GM18873 (cell line): ENCODE measurements around the gene BTRC.

Source experiments
- ATAC-seq: cut with Tn5 transposase; IDR thresholded peaks from one replicate; pipeline ENCODE4 v1.9.1; 2021; ENCODE audit warnings: mild to moderate bottlenecking, moderate library complexity, moderate number of reproducible peaks; ENCODE audit not compliant: unreplicated experiment, low FRiP score

The BTRC gene

DNA sequence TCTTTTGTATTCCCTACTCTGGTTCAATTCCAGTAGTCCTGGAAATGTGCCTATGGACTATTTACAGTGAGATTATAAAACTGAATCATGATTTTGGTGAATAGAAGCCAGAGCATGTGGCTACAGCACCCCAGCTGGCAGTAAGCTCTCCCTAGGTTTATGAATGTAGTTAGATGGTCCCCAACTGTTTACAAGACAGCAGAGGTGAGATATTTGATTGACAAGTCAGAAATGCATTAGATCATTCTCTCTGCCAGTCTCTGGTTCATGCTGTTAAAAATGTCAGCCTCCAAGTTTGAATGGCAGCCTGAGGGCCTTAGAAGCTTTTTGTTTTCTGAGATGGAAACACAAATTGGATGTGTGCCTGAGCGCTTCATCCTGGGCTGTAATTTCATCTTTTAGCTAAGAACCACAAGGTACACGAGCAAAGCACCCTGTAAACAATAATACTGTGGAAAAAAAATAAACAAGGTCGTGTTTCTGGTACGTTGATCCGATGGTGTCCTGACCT, 85.0 kb downstream of the BTRC start:
- ATAC-seq, result no peak

DNA sequence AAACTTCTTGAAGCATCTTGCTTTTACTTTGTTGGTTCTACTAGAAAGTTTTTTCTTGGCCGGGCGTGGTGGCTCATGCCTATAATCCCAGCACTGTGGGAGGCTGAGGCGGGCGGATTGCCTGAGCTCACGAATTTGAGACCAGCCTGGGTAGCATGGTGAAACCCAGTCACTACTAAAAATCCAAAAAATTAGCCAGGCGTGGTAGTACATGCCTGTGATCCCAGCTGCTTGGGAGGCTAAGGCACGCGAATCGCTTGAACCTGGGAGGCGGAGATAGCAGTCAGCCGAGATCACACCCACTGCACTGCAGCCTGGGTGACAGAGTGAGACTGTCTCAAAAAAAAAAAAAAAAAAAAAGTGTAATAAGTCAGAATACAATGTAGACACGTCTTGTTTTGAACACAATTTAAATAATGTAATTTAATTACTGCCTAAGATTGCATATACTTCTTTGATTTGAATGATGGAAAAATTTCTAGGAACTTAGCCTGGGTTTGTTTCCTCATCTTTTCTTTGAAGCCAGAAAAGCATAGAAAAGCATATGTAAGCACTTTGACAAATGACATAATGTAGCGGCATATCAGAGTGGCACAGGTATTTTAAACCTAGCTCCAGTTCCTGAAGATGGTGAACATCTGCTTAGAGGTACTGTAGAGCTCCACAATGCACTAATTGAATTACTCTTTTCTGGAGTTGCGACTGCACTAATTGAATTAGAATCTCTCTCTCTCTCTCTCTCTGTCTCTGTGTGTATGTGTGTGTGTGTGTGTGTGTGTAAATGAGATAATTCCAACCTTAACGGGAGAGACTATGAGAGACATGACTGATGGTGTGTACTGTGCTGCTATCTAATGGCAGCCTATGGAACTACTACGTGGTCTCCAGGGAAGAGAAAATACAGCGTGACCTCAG, 87.8 kb downstream of the BTRC start:
- ATAC-seq, result no peak

DNA sequence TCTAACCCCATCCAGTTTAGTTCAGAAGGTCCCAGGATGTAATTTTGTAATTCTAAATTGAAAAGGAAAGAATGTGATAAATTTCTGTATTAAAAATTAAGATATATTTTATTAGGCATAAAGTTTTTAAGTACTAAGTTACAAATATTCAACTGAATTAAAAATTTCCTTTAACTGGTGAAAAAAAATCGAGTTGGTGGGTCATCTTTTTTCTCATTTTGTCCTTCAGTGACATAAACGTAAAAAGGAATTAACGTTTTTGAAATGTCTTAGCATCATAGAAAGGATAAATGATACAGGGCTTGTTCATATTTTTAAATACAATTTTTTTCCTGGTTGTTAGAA, 88.5 kb downstream of the BTRC start:
- no peak for ATAC-seq

DNA sequence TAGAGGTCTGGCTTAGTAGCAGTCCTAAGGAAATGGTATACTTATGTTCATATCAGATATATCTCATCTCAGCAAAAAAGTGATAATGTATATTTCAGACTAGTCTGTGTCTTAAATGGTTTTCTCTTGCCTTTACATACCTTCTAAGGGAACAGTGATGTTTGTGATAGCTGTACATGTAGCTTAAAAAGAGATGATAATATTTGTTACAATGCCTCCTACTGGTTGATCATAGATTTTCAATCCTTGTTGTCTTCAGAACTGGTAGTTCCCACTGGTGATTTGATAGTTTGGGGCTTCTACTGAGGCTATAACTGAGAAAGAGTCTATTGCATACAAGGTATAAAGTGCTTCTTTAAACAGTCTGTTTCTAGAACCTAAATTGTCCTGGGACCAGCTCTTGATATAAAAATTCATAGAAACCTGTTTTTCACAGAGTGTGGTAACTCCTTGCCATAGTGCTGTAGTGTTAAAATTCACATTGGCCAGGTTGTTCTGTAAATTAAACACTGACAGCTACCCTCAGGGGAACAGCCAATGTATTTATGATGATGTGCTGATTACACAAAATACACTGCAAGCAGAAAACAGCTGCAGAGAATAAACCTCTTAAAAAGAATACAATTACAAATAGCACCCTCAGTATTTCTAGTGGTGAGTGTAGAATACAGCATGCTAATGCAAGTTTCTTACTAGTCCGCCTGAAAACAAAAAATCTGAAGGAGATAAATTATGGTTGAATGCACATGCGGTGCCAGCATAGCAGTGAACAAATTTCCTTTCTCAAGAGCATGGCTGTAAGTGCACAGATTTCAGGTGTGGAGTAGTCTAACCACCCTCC, 90.3 kb downstream of the BTRC start:
- no peak for ATAC-seq

DNA sequence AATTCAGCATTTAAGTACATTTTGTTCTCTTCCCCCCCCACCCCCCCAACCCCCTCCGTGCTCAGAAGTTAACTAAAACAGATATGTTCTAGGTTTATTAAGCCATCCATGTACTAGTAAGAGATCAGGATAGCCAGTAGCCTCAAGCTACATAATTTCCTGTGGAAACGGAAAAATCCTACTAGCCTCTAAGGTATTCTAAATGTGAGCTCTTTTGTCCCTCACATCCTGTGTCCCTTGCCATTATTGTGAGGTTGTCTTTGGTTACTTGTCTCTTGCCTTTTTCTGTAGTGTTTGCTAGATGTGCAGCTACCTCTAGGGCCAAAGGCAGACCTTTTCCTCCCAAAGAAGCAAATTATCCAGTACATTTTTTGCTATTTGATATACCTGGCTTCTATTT, 92.1 kb downstream of the BTRC start:
- no peak for ATAC-seq

DNA sequence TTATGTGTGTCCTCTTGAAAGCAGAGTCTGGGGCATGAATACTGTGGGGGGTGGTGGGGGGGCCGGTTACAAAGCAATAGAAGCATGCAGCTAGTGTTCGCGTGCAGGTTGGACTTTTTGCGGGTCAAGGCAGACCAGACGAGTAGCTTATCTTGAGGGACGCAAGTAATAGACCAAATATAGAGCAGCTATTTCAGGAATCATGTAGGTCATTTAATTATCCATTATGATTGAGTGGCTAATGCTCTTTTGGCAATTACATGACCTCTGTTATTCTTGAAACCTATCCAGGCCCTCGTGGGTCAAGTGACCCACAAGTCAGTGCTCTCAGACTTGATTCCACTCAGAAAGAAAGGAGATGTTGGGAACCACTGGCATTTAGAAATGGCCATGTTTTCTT, 93.0 kb downstream of the BTRC start:
- ATAC-seq, result no peak

DNA sequence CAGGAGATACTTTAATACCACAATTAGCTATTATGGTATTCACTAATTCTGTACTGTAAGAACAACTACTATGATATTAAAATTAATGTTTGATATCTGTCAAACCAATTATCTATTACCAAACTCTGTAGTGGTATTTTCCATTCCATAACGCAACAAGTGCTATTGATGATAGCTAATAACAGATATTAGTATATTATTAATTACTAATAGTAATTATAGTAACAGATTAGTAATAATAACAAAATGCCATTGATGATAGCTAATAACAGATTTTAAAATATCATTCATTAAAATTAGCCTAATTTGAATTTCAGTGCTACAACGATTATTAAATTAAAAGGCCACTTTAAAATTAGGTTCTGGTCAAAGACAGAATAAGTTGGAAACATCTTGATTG, 93.5 kb downstream of the BTRC start:
- ATAC-seq, result no peak

DNA sequence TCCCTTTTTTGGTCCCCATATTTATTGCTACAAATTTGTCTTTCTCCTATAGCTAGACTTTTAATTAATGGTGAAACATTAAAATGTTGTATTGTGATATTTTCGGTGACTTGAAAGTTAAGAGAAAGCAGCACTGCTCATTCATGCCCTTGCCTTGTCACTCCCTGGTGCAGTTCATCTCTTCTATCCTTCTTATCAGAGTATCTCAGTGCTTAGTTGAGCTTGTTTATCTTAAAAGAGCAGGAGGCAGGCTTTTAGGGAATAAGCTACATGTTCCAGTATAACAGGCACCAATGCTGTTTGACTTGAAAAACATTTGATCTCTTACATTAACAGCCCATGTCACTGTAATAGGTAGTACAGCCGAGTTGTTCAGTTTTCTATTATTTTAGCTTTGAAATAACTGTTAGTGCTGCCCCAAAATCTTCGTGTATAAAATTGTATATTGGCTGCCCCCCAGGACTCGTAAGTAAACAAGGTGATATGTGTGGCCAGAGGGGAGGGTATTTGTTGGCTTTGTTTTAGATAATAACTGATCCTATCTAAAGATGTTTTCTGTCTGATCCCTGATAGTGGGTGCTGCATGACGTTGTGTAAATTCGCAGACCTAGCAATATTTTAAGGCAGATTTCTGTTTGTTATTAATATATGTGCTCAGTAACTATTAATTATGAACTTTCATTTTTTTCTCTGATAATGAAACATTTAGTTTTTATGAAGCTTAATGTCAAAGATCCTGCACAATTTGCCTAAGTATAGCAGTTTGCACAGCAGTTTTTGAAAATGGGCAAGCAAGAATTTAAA, 96.5 kb downstream of the BTRC start:
- ATAC-seq, result no peak

DNA sequence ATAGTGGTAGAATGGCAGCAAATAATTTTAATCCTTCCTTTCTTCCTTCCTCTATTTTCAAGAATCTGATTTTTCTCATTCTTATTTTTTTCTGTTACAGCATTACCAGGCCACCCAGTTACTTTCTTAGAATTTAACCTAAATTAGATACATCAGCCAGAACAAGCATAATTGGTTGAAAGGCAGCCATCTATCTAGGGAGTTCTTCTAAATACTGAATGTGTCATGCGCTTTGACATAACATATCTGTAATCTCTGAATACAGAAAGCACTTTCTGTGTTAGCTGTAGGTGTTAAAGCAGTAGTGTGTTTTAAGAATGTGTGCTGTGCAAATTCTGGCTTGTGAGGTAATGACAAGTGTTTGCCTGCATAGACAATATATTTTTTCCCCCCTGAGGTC, 97.3 kb downstream of the BTRC start:
- no peak for ATAC-seq

DNA sequence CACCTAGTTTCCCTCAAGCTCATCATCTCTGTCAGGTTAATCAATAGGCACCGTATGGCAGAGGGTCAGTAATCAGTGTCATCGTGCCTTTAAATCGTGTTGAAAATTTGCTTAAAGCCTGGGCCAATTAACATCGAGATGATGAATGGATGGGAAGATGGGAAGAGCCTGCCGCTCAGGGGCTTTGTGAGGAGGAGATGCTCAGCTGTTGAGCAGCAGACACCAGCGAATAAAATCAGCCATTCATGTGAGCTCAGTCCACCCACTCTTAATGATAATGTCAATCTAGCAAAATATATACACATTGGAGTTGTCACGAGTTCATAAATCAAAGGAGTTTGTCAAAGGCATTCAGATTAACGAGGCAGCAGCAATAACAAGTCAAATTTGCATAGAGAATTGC, 97.7 kb downstream of the BTRC start:
- no peak for ATAC-seq

DNA sequence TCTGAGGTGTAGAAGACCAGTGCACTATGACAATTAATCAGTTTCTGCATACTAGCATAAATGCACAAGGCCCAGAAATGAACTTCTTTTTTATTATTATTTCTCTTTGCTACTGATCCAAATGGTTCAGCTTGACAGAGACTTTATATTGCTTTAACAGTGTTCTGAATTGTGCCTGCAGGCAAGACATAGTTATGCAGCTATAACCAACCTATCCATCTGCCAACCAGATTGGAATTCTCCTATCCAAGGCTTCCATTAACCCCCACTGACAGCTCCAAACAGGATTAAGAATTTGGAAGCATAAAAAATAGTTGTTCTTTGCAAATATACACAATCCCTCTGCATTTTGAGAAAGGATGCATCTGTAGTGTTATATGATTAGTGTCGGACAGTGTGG, 98.2 kb downstream of the BTRC start:
- ATAC-seq, result no peak

DNA sequence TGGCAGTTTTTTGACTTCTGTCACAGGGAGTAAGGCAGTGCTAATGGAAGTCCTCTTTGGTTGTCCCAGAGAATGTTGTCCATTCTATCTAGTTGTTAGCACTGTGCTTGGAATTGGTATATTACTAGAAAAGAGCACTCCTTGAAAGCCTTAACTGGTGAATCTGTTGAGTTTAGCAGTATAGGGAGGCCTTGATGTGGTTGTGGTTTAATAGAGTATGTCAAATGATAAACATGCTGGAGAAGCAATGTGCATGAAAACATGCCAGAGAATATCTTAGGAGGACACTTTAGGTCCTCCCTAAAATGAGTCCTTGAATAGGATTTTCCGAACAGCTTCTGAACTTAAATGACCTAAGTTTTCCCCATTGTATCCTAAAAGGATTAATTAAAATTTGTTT, 98.6 kb downstream of the BTRC start:
- ATAC-seq, result no peak

DNA sequence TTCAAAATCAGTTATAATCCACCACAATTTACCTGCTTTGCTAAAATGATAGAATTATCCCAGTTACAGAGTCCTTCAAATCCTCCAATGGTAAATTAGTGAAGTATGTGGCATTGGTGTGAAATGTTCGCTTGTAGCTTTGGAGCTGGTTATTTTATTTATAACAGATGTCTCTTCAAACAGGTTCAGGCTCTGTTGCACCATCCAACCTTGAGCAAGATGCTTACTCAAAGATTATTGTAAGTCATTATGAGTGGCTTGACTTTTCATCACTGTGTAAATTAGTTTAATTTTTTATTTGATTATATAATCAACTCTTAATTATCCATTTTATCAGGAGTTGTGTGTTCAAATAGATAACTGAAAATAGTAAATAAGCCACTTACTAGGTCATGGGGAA, 99.4 kb downstream of the BTRC start:
- ATAC-seq, result no peak

DNA sequence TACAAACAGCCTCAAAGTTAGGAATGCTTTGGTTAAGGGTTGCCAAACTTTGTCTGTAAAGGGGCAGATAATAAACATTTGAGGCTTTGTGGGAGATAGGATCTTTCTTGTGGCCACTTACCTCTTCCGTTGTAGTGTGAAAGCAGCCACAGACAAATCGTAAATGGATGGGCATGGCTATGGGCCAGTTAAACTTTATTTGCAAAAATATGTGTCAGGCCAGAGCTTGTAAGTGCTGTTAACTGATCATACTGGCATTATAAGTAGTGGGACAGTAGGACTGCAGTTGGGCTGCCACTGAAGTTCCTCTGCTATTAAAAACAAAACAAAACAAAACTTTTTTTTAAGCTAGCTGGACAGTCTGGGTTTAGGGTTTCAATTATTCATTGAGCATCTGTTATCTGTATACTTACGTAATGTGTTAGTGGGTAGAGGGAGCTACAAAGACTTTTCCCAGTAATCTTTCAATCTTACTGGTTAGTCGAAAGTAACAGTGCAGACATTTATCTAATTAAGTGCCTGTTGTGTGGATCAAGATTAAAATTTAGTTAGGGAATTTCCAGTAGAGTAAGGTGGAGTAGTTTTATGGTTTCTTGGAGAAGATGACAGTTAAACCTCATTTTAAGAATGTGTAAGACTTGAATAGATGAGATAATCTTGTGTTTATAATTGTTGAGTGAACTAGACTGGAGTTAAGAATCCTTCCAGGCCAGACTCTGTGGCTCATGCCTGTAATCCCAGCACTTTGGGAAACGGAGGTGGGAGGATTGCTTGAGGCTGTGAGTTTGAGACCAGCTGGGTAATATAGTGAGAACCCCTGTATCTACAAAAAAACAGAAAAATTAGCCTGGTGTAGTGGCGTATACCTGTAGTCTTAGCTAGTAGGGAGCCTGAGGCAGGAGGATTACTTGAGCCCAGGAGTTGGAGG, 100.1 kb downstream of the BTRC start:
- no peak for ATAC-seq

DNA sequence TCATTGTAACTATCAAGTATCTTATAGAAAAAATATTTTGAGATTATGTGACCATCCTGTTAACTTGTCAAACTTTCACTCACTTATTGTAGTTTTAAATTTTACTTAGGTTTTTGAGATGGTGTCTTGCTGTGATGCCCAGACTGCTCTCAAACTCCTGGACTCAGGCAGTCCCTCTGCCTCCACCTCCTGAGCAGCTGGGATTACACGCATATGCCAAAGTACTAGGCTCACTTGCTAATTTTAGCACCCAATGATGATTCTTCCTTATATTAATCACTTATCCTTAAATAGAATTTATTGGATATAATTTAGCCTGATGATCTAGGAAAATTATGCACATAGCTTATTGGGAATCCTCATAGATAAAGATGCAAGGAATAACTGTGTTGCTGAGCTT, 104.9 kb downstream of the BTRC start:
- ATAC-seq, result no peak

DNA sequence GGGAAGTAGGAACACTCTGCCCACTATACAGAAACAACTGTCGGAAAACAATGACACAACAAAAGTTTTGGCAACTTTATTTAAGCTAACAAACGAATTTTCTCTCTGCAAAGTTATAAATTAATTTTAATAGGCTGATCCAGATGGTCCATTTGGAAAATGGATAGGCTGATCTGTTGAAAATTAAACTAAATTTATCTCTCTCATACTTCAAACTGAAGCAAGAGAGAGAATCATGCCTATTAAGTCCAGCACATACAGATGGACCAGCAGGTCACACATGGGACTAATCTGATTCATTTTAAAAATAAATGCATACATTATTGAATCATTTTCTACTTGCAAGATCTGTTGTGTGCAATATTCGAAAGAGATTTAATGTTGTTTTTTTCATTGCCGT, 110.1 kb downstream of the BTRC start:
- no peak for ATAC-seq

DNA sequence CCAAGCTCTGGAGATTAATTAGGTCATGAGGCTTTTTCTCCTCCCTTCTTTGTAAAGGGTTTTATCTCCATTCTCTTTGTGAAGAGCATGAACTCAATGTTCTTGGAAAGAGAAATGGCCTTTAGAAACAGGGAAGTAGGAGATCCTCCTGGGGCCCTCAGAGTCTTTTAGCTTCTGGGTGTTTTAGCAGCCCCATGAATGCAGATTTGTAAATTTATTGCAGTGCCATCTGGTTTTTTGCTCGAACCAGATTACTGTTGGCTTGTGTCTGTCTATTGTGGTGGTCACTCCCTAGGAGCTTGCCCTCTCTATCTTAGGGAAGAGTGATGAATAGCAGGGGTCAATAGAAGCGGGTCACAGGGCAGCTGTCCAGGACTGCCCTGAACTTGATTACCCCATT, 110.6 kb downstream of the BTRC start:
- no peak for ATAC-seq

DNA sequence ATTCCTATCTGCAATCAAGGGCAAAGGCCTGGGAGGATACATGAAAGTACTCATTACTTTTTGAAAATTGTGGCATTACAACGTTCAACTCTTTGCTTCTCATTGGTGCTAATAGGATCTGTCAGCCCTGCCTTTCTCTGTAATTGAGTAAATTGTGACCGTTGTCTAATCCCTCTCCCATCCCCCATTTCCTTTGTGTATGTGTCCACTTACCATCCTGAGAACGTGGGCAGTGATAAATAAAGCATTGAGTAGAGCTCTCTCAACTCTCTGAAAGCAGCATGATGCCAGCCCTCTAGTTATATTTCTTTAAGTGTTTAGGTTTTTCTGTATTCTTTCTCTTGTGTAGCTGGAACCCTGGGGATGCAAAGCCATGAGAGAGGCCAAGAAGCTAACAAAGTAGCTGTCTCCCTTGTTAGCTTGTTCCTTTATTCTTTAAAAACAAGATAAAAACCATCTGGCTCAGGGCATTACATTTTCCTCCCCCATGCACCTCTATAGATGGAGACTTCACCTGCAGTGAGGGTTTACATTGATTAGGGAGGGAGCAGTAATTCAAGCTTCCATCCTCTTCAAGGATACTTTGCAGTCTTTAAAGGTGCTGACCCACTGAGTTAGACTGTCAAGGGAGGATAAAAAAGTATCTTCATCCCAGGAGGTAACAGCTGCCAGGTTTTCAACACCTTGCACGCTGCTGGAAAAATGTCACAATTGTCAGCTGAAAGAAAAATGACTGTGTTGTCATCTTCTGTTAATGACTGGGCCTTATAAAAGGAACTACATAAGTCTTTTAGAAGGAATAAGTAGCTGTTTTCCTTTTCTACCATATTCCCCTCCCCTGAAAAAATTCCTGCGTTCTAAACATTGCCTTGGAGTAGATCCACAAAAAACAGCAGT, 112.3 kb downstream of the BTRC start:
- no peak for ATAC-seq

DNA sequence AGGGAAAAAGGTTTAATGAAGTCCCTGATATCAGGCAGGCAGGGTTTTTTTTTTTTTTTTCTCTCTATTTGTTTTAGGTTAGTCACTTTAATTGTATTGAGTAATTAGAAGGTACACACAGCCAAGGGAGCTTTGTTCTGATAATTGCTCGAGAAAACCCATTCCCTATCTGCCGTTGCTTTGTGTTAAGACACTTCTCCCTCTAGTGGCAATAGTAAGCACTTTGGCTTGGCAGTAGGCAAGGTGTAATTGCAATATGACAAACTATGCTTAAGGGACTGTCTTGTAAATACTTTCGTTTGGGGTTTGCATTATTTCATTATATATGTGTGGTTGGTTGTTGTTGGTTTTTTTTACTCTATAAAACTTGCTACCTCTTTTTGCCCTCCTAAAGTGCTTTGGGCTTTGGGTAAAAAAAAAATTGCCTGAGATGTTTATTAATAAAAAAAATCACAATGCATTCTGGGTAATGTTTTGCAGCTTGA, 113.4 kb downstream of the BTRC start:
- no peak for ATAC-seq
